H1 (cell line): ENCODE results near the gene ENDOD1. TPM values are rescaled to one million over a fixed set of nuclear protein-coding genes. Genes with fewer than 3 reads are reported as not detected.

Source experiments
- CTCF ChIA-PET: fragments of 300-600 bp; sonication (Branson Sonifier 250); formaldehyde crosslinking; loops from one replicate; lab custom pipeline; 2021; ENCODE audit not compliant: partially characterized antibody; lab: Charles Lee
- POLR2A ChIA-PET: fragments of 300-600 bp; sonication (Branson Sonifier 250); formaldehyde crosslinking; loops from one replicate; lab custom pipeline; 2021; ENCODE audit warnings: inconsistent platforms; ENCODE audit not compliant: partially characterized antibody; lab: Charles Lee
- DNase-seq, 2 experiments: peaks; one replicate each; pipeline versions ENCODE4 v3.0.0 to v3.0.0-alpha.2; 2010 to 2022; ENCODE audit warnings: low spot score in 2 of 2, low read depth in 1 of 2, mixed read lengths in 1 of 2
- FAIRE-seq: peaks from 2 replicates; lab custom pipeline; 2011; peaks lifted over from hg19 to GRCh38; lab: Jason Lieb, UNC
- H2AFZ ChIP-seq: 2 replicates; pipeline ENCODE4 v1.8.1; 2012; ENCODE audit warnings: low read length, inconsistent platforms
- H2AK5ac ChIP-seq: 2 replicates; pipeline ENCODE4 v1.6.1; 2013; ENCODE audit warnings: low read depth, low read length
- H2BK120ac ChIP-seq: replicated peaks from 2 replicates; pipeline ENCODE3; 2013; ENCODE audit warnings: low read depth, low read length, inconsistent platforms
- H2BK12ac ChIP-seq: 2 replicates; pipeline ENCODE4 v1.6.1; 2013; ENCODE audit warnings: low read depth, low read length
- H2BK15ac ChIP-seq: 2 replicates; pipeline ENCODE4 v1.6.1; 2013; ENCODE audit warnings: low read length
- H2BK20ac ChIP-seq: 2 replicates; pipeline ENCODE4 v1.6.1; 2013; ENCODE audit warnings: low read length
- H2BK5ac ChIP-seq: 2 replicates; pipeline ENCODE4 v1.6.1; 2013; ENCODE audit warnings: low read depth, low read length
- H3K14ac ChIP-seq: 2 replicates; pipeline ENCODE4 v1.6.1; 2013; ENCODE audit warnings: inconsistent platforms; ENCODE audit not compliant: insufficient read length
- H3K18ac ChIP-seq: 2 replicates; pipeline ENCODE4 v1.6.1; 2013; ENCODE audit warnings: low read length; ENCODE audit errors: extremely low read depth
- H3K23ac ChIP-seq: 2 replicates; pipeline ENCODE4 v1.6.1; 2013; ENCODE audit warnings: inconsistent platforms; ENCODE audit not compliant: insufficient read length
- H3K23me2 ChIP-seq: 2 replicates; pipeline ENCODE4 v1.6.1; 2013; ENCODE audit warnings: low read depth, low read length
- H3K27ac ChIP-seq: 2 replicates; pipeline ENCODE4 v1.6.1; 2011; ENCODE audit warnings: low read depth, low read length, inconsistent platforms
- H3K27me3 ChIP-seq, 4 experiments: replicated peaks in 1 of 4; 1 replicate in 1 of 4; 2 replicates in 3 of 4; pipeline versions ENCODE4 v1.6.1 to v1.8.1; 2011 to 2013; ENCODE audit warnings: low read length in 3 of 4, mild to moderate bottlenecking in 3 of 4, inconsistent platforms in 2 of 4, mixed read lengths in 2 of 4, moderate library complexity in 1 of 4; ENCODE audit not compliant: control insufficient read depth in 3 of 4, insufficient read depth in 3 of 4; ENCODE audit errors: extremely low read depth in 1 of 4
- H3K36me3 ChIP-seq, 4 experiments: 2 replicates each; pipeline versions ENCODE4 v1.6.1 to v1.8.1; 2011 to 2013; ENCODE audit warnings: mild to moderate bottlenecking in 4 of 4, low read length in 3 of 4, moderate library complexity in 2 of 4, control low read depth in 1 of 4, inconsistent platforms in 1 of 4; ENCODE audit not compliant: insufficient read depth in 4 of 4, control insufficient read depth in 2 of 4
- H3K4ac ChIP-seq: replicated peaks from 2 replicates; pipeline ENCODE3; 2013; ENCODE audit warnings: low read length, low read depth, mixed read lengths, inconsistent platforms; ENCODE audit not compliant: insufficient read length
- H3K4me1 ChIP-seq, 4 experiments: replicated peaks in 1 of 4; 1 replicate in 1 of 4; 2 replicates in 3 of 4; pipeline versions ENCODE4 v1.6.1 to v1.8.1; 2011 to 2013; ENCODE audit warnings: low read length in 3 of 4, inconsistent platforms in 2 of 4, mixed read lengths in 1 of 4; ENCODE audit not compliant: insufficient read depth in 4 of 4, control insufficient read depth in 3 of 4
- H3K4me2 ChIP-seq, 2 experiments: 2 replicates each; pipeline versions ENCODE4 v1.6.1 to v1.8.1; 2011 to 2013; ENCODE audit warnings: low read depth in 2 of 2, low read length in 2 of 2, control low read depth in 1 of 2, inconsistent platforms in 1 of 2, mild to moderate bottlenecking in 1 of 2; ENCODE audit not compliant: insufficient read depth in 1 of 2
- H3K4me3 ChIP-seq, 4 experiments: fragments of 200-600, 300-600 bp in 1 of 4; sonication (generic), shearing (Covaris generic), sonication (Bioruptor Twin) in 1 of 4; 2 replicates each; pipeline versions ENCODE4 v1.5.1 to v1.8.1; 2011 to 2016; ENCODE audit warnings: low read length in 4 of 4, low read depth in 3 of 4, control low read depth in 2 of 4, inconsistent platforms in 2 of 4, mild to moderate bottlenecking in 2 of 4, mixed read lengths in 1 of 4, moderate library complexity in 1 of 4; ENCODE audit not compliant: insufficient read depth in 2 of 4; ENCODE audit errors: extremely low read depth in 1 of 4
- H3K56ac ChIP-seq: replicated peaks from 2 replicates; pipeline ENCODE3; 2013; ENCODE audit warnings: low read depth, mild to moderate bottlenecking, mixed read lengths, low read length, inconsistent platforms; ENCODE audit not compliant: insufficient read length
- H3K79me1 ChIP-seq: 2 replicates; pipeline ENCODE4 v1.6.1; 2013; ENCODE audit warnings: low read depth, low read length, control low read depth
- H3K79me2 ChIP-seq, 2 experiments: 2 replicates each; pipeline versions ENCODE4 v1.6.1 to v1.8.1; 2012 to 2013; ENCODE audit warnings: low read length in 2 of 2, mild to moderate bottlenecking in 2 of 2, inconsistent platforms in 1 of 2; ENCODE audit not compliant: insufficient read depth in 2 of 2, control insufficient read depth in 1 of 2
- H3K9ac ChIP-seq, 4 experiments: replicated peaks in 1 of 4; 1 replicate in 1 of 4; 2 replicates in 3 of 4; pipeline versions ENCODE4 v1.6.1 to v1.8.1; 2011 to 2013; ENCODE audit warnings: low read depth in 3 of 4, low read length in 3 of 4, control low read depth in 2 of 4, mild to moderate bottlenecking in 2 of 4, moderate library complexity in 2 of 4, inconsistent platforms in 1 of 4; ENCODE audit errors: extremely low read depth in 1 of 4
- H3K9me3 ChIP-seq, 2 experiments: 2 replicates each; pipeline versions ENCODE4 v1.6.1 to v1.8.1; 2012 to 2013; ENCODE audit warnings: mild to moderate bottlenecking in 2 of 2, moderate library complexity in 2 of 2, control low read depth in 1 of 2, inconsistent platforms in 1 of 2, low read depth in 1 of 2, low read length in 1 of 2, mixed read lengths in 1 of 2; ENCODE audit not compliant: insufficient read depth in 2 of 2
- H4K20me1 ChIP-seq, 2 experiments: replicated peaks in 1 of 2; 2 replicates each; pipeline versions ENCODE3 to v1.8.1; 2011 to 2013; ENCODE audit warnings: inconsistent platforms in 2 of 2, low read length in 2 of 2, mild to moderate bottlenecking in 1 of 2; ENCODE audit not compliant: insufficient read depth in 2 of 2, control insufficient read depth in 1 of 2
- H4K5ac ChIP-seq: 2 replicates; pipeline ENCODE4 v1.6.1; 2013; ENCODE audit warnings: low read length, low read depth, mixed read lengths, inconsistent platforms; ENCODE audit not compliant: insufficient read length
- H4K8ac ChIP-seq: 2 replicates; pipeline ENCODE4 v1.8.0; 2013; ENCODE audit warnings: mild to moderate bottlenecking, moderate library complexity, low read length, inconsistent platforms; ENCODE audit not compliant: insufficient read depth; ENCODE audit errors: extremely low read depth
- H4K91ac ChIP-seq: replicated peaks from 2 replicates; pipeline ENCODE3; 2013; ENCODE audit warnings: low read length, mixed read lengths, inconsistent platforms; ENCODE audit not compliant: insufficient read length
- ATF2 ChIP-seq: IDR thresholded peaks from 2 replicates; pipeline ENCODE4 v1.6.1; 2012; ENCODE audit warnings: low read length, inconsistent platforms
- BACH1 ChIP-seq: IDR thresholded peaks from 2 replicates; pipeline ENCODE4 v1.6.1; 2012; ENCODE audit warnings: low read length, improper control_type of control experiment
- CHD1 ChIP-seq: IDR thresholded peaks from 2 replicates; pipeline ENCODE4 v1.6.1; 2012; ENCODE audit warnings: low read depth, low read length, improper control_type of control experiment
- CHD2 ChIP-seq: IDR thresholded peaks from 2 replicates; pipeline ENCODE4 v1.6.1; 2012; ENCODE audit warnings: low read length, improper control_type of control experiment
- HDAC2 ChIP-seq, 2 experiments: fragments of 300-600 bp in 1 of 2; sonication (generic) in 1 of 2; IDR thresholded peaks; 2 replicates each; pipeline ENCODE4 v1.6.1; 2011 to 2012; ENCODE audit warnings: low read depth in 2 of 2, low read length in 2 of 2, mild to moderate bottlenecking in 2 of 2, moderate library complexity in 2 of 2, borderline replicate concordance in 1 of 2, inconsistent platforms in 1 of 2
- NRF1 ChIP-seq: IDR thresholded peaks from 2 replicates; pipeline ENCODE4 v1.6.1; 2011; ENCODE audit warnings: mild to moderate bottlenecking, low read depth, low read length, improper control_type of control experiment
- POLR2A ChIP-seq, 2 experiments: IDR thresholded peaks; 1 replicate in 1 of 2; 2 replicates in 1 of 2; pipeline ENCODE4 v1.6.1; 2011; ENCODE audit warnings: low read depth in 2 of 2, low read length in 2 of 2, mild to moderate bottlenecking in 2 of 2; ENCODE audit errors: control extremely low read depth in 1 of 2
- RAD21 ChIP-seq, 2 experiments: IDR thresholded peaks in 1 of 2; conservative IDR thresholded peaks in 1 of 2; 2 replicates each; pipeline ENCODE4 v1.6.1; 2011; ENCODE audit warnings: low read depth in 2 of 2, low read length in 2 of 2, improper control_type of control experiment in 1 of 2, inconsistent platforms in 1 of 2, mild to moderate bottlenecking in 1 of 2, moderate library complexity in 1 of 2
- RFX5 ChIP-seq: IDR thresholded peaks from 2 replicates; pipeline ENCODE4 v1.6.1; 2011; ENCODE audit warnings: low read depth, low read length, improper control_type of control experiment, borderline replicate concordance
- RXRA ChIP-seq: IDR thresholded peaks from 2 replicates; pipeline ENCODE4 v1.6.1; 2011; ENCODE audit warnings: low read depth, mild to moderate bottlenecking, low read length, moderate library complexity; ENCODE audit not compliant: insufficient read depth
- SIRT6 ChIP-seq: IDR thresholded peaks from one replicate; pipeline ENCODE4 v1.7.1; 2012; ENCODE audit warnings: low read length, inconsistent platforms
- SIX5 ChIP-seq: IDR thresholded peaks from 2 replicates; pipeline ENCODE4 v1.6.1; 2011; ENCODE audit warnings: mild to moderate bottlenecking, low read depth, low read length
- TAF1 ChIP-seq: IDR thresholded peaks from 2 replicates; pipeline ENCODE4 v1.6.1; 2011; ENCODE audit warnings: mild to moderate bottlenecking, low read depth, low read length
- TBP ChIP-seq: IDR thresholded peaks from 2 replicates; pipeline ENCODE4 v1.6.1; 2011; ENCODE audit warnings: low read depth, low read length, improper control_type of control experiment
- WGBS, 2 experiments: shearing (Covaris generic) in 1 of 2; methylation state at CpG; one replicate each; pipeline versions ENCODE4 v1.1.6 to v1.1.7; 2013 to 2015; ENCODE audit warnings: low lambda C conversion rate in 2 of 2, mixed read lengths in 2 of 2, inconsistent platforms in 1 of 2, low coverage in 1 of 2, missing lambda C conversion rate in 1 of 2; ENCODE audit not compliant: insufficient replicate concordance in 2 of 2, insufficient coverage in 1 of 2, insufficient read length in 1 of 2; ENCODE audit errors: extremely low coverage in 1 of 2, missing lambda C conversion rate in 1 of 2; 5-methylcytosine and 5-hydroxymethylcytosine counted together
- polyA plus RNA-seq, 7 experiments: library from polyadenylated mRNA; depleted of rRNA in 3 of 7; stranded (reverse) in 5 of 7; unstranded in 2 of 7; fragments of >200 nt in 5 of 7; fragments of 200-250 nt in 2 of 7; gene quantifications; 1 replicate in 5 of 7; 2 replicates in 1 of 7; 4 replicates in 1 of 7; pipeline versions ENCODE4 v1.2.1 to v1.2.3, GENCODE V29; 2011 to 2013; ENCODE audit warnings: missing spikeins in 2 of 7, mixed read lengths in 2 of 7
- total RNA-seq: library from RNA; stranded (reverse); fragmentation: NEBNext Ultra II Directional; extraction: Animal tissue kit (Norgen Biotek cat#: 25700); gene quantifications from 2 replicates; pipeline ENCODE4 v1.2.1, GENCODE V29; 2021

The ENDOD1 gene
- total and polyA plus RNA-seq, 2 of the 8 experiments (the other 6 are each of a cell fraction or from before 2014, with no cell fraction given) = 1.2 to 2.5 TPM

GRCh38 chr11:95044010-95044409, 45.6 kb upstream of the ENDOD1 start:
- Histone ChIP-seq H2BK20ac (no peak overlapping the region), H2BK120ac (no peak overlapping the region), H3K9me3 (no peaks in the 10 kb centered on the region; a peak in 1 of 4 replicates), H4K8ac (no peak overlapping the region), H3K9ac (no peak overlapping the region), H2AK5ac (no peak overlapping the region), H3K4ac (no peak overlapping the region), H4K5ac (no peak overlapping the region), H3K56ac (no peak overlapping the region), H3K36me3 (no peaks in the 10 kb centered on the region), H3K14ac (no peak overlapping the region), H3K4me2 (no peak overlapping the region), H3K79me2 (no peaks in the 10 kb centered on the region), H3K4me3 (no peak overlapping the region), H3K79me1 (no peaks in the 10 kb centered on the region), H3K23me2 (no peaks in the 10 kb centered on the region), H2BK12ac (no peak overlapping the region), H3K18ac (no peak overlapping the region), H2BK15ac (no peak overlapping the region), H3K27me3 (no peaks in the 10 kb centered on the region; a peak in 1 of 7 replicates), H3K27ac (no peak overlapping the region), H3K4me1 (no peaks in the 10 kb centered on the region; a peak in 1 of 7 replicates), H3K23ac (no peak overlapping the region), H2BK5ac (no peak overlapping the region), H4K91ac (no peak overlapping the region), H4K20me1 (no peaks in the 10 kb centered on the region), H2AFZ (no peak overlapping the region)
- 83% methylated on average over 4 of the region's 4 CpGs; no CpG with 5 or more reads in 1 of the 2 experiments for WGBS, 2 experiments
- POLR2A ChIA-PET = no interaction called here
- FAIRE-seq (no peak), DNase-seq (no peak)
- CTCF ChIA-PET = interaction anchor here (0.7 to 1.4 kb wide), 3 partner anchors 23 to 440 kb away, joined by 3 to 4 read pairs (median 3); partner anchors contain the start of gene SRSF8
- no peak for TF ChIP-seq BACH1
- TF ChIP-seq HDAC2 (IDR thresholded peaks at IDR 0.05; ENCODE audit: borderline replicate concordance in 1 of 2, low read depth in 2 of 2, low read length in 2 of 2) = no peak
- no peak for TF ChIP-seq RXRA
- TF ChIP-seq SIRT6 = no peak
- no peak for TF ChIP-seq NRF1
- TF ChIP-seq CHD1 = no peak
- TF ChIP-seq RFX5 = no peak
- TF ChIP-seq ATF2 = no peak
- no peak for TF ChIP-seq SIX5
- TF ChIP-seq RAD21 (IDR thresholded peaks at IDR 0.05 in 1 of 2, conservative IDR thresholded peaks at IDR 0.05 in 1 of 2; ENCODE audit: low read depth in 2 of 2, low read length in 2 of 2) = no peak
- no peak for TF ChIP-seq TBP
- no peak for TF ChIP-seq CHD2
- no peak for TF ChIP-seq TAF1
- no peak for TF ChIP-seq POLR2A (IDR thresholded peaks at IDR 0.05; ENCODE audit: control extremely low read depth in 1 of 2, low read depth in 2 of 2, low read length in 2 of 2)
